ENCODE data around the gene BRI3.
"Not testable (repeated sequence)": the region's sequence is repeated elsewhere in the genome, so short reads cannot be mapped to it uniquely, and the experiment has no call there.

The BRI3 gene

DNA sequence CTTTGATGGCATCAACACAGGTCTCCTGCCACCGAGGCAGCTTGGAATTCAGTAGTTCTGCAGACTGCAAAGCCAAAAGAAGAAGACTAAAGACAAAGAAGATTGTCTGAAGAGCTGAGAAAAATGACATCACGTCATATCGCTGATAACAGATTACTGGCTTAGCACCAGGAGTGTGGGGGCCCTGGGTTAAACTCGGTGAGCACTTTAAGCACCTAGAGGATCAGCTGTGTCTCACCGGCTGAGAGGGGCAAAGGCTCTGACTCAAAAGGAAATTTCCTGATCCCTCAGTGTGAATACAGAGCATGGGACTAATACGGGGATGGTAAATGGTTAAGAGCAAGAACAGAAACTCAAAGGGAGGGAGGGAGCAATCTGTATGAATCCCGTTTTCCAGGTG lies 30.7 kb downstream of the BRI3 start:
- DNase-seq (ENCODE audit: low read depth in 3 of 3): no peak

DNA sequence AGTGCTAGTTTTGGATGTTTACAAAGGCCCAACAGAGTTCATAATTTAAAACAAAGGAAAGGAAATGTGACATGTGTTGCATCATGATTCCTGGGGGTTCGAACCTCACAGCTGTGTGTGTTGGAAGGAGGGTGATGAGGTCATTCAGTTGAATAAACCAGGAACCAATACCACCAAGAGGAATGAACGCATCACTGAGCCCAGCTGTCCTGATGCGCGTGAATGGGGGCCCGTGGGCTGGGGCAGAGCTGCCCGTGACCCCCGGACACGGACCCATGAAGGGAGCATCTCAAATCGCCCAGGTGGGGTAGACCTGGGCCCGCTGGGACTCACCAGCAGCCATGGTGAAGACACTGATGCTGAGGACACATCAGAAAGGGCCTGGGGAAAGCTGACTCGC lies 33.0 kb downstream of the BRI3 start:
- no peak for DNase-seq (ENCODE audit: low read depth in 3 of 3)

DNA sequence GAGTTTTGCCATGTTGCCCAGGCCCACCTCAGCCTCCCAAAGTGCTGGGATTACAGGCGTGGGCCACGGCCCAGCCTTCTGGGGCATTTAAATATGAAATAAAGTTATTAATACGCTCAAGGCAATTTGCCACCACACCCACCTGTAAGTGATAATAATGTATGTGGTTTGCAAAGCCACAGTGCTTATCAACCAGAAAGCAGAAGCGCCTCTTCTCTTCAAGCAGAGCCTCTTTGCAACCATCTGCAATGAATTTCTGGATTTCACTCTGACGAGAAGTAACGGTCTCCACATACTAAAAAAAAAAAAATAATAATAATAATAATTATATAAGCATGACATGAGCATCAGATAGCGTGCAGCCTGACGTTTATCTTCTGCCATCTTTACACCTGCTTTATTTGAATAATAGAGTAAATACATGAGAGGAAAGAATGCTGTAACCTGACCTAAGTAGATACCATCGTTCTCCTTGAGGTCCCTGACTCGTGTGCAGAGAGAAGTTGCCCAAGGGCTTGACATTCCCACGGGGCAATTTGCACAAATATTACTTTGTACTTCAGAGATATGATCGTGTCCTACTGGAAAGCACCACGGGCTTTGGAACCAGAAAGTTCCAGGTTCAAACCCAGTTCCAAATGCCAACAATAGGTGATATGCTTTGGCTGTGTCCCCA lies 34.0 kb downstream of the BRI3 start:
- DNase-seq (ENCODE audit: low read depth in 3 of 3): no peak

DNA sequence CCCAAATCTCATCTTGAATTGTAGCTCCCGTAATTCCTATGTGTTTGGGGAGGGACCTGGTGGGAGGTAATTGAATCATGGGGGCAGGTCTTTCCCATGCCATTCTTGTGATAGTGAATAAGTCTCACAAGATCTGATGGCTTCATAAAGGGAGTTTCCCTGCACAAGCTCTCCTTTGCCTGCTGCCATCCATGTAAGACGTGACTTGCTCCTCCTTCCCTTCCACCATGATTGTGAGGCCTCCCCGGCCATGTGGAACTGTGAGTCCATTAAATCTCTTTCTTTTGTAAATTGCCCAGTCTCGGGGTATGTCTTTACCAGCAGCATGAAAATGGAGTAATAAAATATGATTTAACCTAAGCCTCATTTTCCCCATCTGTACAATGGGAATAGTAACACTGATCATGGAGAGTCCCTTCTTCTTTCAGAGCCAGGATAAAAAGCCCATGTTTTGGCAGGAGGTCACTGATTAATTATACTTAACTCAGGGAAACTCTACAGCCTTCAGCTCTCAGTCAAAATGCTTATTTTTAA lies 34.6 kb downstream of the BRI3 start:
- not testable (repeated sequence) for DNase-seq (ENCODE audit: low read depth in 3 of 3)

DNA sequence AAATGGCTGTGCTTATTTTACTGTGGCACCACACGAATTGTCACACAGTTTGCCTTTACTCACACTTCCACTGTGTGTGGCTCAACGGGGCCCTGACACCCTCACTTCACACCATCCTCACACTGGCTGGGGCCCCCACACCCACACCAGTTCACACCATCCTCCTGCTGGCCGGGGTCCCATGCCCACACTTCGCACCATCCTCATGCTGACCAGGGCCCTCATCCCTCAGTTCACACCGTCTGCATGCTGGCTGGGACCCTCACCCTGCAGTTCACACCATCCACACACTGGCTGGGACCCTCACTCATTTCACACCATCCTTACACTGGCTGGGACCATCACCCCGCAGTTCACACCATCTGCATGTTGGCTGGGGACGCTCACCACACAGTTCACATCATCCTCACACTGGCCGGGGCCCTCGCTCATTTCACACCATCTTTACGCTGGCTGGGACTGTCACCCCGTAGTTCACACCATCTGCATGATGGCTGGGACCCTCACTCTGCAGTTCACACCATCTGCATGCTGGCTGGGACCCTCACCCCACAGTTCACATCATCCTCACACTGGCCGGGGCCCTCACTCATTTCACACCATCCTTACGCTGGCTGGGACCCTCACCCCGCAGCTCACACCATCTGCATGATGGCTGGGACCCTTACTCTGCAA lies 36.0 kb downstream of the BRI3 start:
- DNase-seq (ENCODE audit: low read depth in 3 of 3): no peak

DNA sequence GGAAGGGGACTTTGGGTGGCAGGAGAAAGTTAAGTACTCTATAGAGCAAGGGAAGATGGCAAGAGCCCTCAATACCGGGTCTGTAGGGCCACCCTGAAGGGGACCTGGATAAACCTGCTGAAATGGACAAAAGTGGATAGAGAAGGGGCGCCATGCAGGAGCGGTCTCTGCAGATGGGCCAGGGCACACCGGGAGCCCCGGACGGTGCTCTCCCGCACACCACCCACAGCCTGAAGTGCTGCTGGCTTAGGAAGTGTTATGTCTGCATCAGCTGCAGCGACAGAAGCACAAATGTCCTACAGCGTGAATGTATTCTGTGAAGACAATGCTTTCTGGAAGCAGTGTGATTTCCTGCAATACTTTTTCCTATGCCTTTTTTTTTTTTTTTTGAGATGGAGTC lies 37.7 kb downstream of the BRI3 start:
- DNase-seq (ENCODE audit: low read depth in 3 of 3): no peak

DNA sequence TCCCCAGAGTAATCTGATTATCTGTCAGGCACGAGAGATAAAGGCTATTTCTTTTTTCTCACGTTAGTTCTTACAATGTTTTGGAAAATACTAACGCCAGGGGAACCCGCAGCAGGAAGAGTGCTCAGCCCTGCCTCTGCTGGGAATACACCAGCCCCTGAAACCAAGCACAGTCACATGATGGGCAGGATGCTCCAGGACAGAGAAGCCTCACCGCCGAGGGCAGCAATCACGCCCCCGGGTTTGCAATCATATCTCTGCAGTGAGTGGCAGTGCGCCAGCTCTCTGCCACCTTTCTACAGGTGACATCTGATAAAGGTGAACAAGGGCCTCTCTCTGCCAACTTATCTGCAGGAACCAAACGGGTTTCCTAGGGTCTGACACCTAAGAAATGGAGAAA lies 39.8 kb downstream of the BRI3 start:
- DNase-seq (ENCODE audit: low read depth in 3 of 3): no peak

DNA sequence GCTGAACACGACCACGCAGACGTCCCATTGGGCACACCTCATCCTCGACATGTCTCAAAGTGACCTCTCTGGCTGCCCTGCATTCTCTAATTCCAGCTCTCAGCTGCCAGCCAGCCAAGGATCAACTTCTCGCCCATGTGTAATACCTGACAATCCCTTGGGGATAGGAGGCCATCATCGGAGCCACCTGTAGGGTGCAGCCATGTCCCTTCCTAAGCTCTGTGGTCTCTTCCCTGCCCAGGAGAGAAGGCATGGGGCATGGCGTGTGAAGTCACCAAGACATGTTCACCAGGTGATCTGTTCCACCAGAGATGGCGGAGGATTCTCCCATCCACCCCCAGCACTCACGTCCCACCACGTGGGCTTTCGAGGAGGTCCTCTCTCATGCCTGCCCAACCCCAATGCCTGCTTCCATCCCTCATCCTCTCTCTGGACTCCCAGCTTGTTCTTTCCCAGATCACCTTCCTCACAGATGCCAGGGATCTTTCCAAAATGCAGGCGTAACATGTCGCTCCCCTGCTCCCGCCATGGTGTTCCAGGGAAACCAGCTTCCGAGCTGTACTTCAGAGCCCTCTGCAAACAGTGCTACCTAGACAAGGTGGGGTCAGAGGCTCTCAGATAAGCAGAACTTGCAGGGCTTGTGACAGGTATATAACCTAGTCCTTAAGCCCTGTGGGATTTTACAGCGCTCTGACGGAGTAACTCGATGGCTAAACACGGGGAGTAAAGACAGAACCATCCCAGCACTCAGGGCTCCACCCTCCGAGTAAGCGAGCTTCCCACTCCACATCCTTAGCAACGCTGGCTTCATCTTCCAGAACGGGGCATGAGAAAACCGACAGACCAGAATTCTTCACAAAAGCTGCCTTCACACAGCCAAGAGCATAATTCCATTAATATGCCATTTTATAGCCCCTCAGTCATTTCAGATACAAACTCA lies 41.1 kb downstream of the BRI3 start:
- DNase-seq (ENCODE audit: low read depth in 3 of 3): no peak

DNA sequence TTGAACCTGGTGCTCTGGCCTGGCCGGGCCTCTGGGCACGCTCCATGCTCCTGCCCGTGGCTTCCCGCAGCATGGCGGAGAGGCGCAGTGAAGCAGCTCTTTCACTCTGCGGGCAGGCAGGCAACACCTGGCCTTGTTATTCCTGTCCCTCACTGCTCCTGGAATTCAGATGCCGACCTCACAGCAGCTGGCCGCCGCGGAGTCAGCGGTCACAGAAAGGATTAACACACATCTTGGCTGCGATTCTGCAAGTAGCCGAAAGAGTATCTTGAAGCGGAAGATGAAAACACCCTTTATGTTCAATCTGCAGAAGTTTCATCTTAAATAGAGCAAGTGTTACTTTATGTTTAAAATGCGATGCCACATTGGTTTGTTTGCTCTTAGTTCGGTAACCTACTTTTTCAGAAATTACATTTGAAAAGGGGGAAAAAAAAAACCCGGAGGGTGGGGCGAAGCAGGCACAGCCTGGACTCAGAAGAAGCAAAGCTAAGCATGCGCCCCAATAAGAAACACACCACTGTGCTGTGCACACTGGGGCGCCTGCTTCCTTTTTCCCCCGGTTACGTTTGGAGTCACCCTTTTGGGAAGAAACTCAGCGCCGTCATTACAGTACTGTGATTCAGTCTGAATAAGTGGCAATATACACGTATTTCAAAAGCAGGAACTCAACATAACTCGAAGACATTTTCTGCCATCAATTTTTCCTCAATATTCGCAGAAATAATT lies 42.3 kb downstream of the BRI3 start:
- no peak for DNase-seq (ENCODE audit: low read depth in 3 of 3)

DNA sequence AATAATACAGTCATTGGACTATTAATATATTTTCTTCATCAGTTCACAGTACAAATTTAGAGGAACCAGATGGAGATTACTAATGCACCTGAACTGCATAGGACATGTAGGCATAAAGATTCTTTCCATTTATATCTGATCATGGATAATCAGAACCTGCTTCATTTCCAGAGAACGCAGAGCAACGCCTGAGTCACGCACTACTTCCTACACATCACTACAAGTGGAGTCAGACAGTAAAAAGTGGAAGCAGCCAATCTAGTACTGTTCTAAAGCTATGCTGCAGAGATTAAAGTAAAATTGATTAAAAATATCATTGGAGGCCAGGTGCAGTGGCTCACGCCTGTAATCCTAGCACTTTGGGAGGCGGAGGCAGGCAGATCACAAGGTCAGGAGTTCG lies 43.3 kb downstream of the BRI3 start:
- DNase-seq (ENCODE audit: low read depth in 3 of 3): no peak

DNA sequence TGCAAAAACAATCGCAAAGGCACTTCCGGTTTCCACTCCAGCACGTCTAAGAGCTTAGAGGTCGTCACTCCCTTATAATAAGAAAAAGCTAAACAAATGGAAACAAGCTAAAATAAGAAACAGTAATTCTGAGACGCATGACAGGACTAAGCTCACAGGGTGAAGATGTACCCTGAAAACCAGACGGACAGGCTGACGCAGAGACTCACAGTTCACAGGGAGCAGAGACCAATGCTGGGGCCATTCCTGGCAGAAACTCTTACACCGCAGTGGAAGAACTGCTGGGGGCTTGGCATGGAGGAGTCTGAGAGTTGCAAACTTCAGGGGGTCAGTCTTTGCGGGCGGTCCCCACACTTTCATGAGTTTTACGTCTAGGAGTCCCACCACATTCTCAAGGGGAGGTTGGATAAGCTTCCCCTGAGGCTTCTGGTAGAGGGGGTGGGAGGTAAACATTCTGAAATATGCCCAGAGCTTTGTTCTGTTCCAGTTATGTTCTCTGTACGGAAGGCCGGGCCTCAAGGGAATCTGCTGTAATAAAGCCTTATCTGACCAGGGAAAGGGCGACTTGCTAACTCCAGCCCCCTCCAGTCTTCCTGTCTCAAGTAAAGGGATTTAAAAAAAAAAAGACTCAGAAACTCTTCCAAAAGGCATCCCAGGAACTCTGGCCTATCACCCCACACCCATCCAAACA lies 47.8 kb downstream of the BRI3 start:
- DNase-seq (ENCODE audit: low read depth in 3 of 3): no peak

DNA sequence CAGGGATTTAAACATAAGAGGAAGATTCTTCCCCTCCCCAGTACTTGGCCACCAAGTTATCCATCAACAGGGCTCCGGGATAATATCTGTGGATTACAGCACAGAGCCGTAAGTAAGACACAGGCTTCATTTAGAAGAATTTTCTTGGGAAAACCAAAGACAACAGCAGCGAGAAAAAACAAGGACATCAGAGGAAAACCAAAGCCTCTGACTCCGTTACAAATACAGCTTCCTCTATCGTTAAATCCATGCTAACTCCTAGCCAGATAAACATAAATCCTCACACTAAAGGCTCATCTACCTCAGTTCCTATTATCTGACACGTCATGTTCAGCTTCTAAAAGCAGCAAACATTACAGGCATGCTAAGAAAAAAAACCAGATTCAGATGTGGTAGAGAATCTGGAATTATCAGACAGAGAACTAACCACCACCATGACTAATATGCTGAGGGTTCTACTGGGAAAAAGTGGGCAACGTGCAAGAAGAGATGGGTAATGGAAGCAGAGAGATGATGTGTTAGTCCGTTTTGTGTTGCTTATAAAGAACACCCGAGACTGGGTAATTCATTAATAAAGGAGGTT lies 48.4 kb downstream of the BRI3 start:
- DNase-seq (ENCODE audit: low read depth in 3 of 3): no peak

DNA sequence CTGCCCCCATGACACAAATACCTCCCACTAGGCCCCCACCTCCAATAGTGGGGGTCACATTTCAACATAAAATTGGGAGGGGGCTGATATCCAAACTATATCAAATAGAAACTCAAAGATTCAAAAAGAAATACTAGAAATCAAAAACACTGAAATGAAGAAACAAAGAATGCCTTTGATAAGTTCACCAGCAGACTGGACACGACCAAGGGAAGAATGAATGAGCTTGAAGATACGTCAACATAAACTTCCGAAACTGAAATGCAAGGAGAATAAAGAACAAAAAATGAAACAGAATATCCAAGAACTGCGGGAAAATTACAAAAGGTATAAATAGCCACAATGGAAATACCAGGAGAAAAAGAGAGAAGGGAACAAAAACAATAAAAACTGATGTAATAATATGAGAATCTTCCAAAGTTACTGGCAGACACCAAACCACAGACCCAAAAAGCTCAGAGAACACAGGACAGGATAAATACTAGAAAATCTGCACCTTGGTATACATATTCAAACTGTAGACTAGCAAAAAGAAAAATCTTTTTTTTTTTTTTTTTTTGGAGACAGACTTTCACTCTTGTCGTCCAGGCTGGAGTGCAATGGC lies 49.5 kb downstream of the BRI3 start:
- no peak for DNase-seq (ENCODE audit: low read depth in 3 of 3)

DNA sequence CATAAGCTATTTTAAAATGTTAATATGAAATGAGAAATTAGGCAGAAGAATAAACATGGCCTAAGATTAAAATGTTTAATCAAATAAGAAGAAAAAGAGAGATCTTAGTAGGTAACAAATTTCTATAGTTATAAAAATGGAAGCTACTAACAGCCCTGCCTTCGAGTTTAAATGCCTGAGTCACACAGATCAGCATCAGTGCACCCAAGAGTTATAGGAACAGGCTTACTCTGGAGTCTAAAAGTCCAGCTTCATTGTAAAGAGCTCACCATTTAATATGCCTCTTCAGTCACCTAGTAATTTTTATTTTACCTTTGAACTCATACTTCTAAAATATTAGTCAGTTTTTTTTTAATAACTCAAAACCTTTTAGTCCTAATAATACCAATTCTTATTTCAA lies 52.6 kb downstream of the BRI3 start:
- DNase-seq (ENCODE audit: low read depth in 3 of 3): no peak

DNA sequence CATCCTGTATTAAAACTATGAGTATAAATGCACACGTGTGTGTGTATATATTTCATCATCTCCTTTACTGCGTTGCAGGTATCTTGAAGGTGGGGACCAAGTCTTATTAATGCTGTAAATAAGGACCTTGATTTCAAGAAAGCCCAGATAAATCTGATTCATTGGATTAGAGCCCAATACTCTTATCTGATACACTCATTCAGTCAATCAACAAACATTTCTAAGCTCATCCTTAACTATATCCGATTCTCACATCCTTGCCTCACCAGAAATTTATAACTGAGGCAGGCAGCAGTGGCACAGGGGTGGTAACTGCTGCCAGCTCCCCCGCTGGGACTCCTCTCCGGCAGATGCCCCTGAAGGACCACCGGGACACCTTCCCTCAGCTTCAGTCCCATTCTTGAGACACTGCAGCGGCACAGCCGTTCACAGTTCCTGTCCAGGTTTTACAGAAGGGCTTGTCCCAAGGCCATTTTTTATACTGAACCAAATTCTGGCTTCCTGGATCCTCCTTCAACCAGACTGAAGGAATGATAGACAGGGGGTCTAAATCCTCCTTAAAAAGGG lies 54.0 kb downstream of the BRI3 start:
- no peak for DNase-seq (ENCODE audit: low read depth in 3 of 3)

DNA sequence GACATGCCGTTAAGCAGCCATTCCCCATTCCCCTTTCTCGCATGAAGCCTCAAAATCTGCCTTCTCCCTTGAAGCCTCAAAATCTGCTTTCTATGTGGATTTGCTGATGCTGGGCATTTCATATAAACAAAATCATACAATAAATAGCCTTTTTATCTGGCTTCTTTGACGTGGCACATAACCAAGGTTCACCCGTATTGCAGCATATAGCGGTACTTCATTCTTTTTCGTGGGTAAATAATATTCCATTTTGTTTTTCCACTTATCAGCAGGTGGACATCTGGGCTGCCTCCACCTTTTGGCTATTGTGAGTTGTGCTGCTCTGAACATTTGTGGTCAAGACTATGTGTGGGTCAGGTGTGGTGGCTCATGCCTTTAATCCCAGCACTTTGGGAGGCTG lies 57.0 kb downstream of the BRI3 start:
- DNase-seq (ENCODE audit: low read depth in 3 of 3): no peak

DNA sequence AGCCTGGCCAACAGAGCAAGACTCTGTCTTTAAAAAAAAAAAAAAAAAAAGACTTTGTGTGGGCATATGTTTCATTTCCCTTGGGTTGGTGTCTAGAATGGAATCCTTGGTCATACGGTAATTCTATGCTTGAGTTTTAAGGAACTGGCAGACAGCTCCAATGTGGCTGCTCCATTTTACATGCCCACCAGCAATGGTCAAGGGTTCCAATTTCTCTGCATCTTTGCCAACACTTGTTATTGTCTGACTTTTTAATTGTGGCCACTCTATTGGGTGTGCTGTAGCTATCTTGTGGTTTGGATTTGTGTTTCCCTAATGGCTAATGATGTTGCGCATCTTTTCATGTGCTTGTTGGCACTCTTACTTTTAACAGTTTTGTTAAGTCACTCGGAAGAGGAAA lies 57.6 kb downstream of the BRI3 start:
- DNase-seq (ENCODE audit: low read depth in 3 of 3): no peak

DNA sequence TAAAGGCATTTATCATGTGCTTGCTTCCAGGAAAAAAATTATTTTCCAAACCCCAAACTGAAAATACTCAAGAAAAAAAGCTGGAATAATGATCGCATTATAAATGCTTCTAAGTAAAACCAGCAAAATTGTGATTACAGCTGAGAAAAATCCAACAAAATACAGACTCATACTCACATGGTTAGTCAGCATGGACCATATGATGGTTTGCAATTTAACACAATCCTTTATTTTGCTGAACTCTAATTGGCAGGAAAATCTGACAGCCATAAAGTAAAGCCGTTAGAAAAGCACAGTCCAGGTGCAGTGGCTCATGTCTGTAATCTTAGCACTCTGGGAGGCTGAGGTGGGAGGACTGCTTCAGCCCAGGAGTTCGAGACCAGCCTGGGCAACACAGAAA lies 59.6 kb downstream of the BRI3 start:
- DNase-seq (ENCODE audit: low read depth in 3 of 3): no peak

Data from stimulated activated CD4-positive, alpha-beta T cell treated with anti-CD3 and anti-CD28 coated beads, TNF-alpha, amount 100 ng/mL, for 24 hours (primary cell).